Ovary (tissue), 9 donors: ENCODE measurements around the gene MPPED1. TPM values are rescaled to one million over a fixed set of nuclear protein-coding genes. Genes with fewer than 3 reads are reported as not detected.

Experiments
- DNase-seq, 5 donors: peaks; one replicate each; pipeline ENCODE4 v3.0.0-alpha.2; 2019 to 2020
- H3K27ac ChIP-seq, 2 donors: fragments of 200-600 bp; one replicate each; pipeline versions ENCODE4 v1.5.1 to v1.8.0; 2019 to 2022
- H3K27me3 ChIP-seq: fragments of 200-600 bp; one replicate; pipeline ENCODE4 v1.8.0; 2022
- H3K36me3 ChIP-seq: fragments of 200-600 bp; sonication (generic); one replicate; pipeline ENCODE4 v1.5.1; 2019
- H3K4me1 ChIP-seq: one replicate; pipeline ENCODE4 v1.8.1; 2013; ENCODE audit warnings: mild to moderate bottlenecking, moderate library complexity; ENCODE audit not compliant: insufficient read depth
- H3K4me3 ChIP-seq: fragments of 200-600 bp; sonication (generic); one replicate; pipeline ENCODE4 v1.5.1; 2017
- H3K9me3 ChIP-seq, 2 donors: fragments of 200-600 bp in 1 of 2; sonication (generic) in 1 of 2; one replicate each; pipeline versions ENCODE4 v1.5.1 to v1.8.1; 2013 to 2019; ENCODE audit warnings: mild to moderate bottlenecking in 1 of 2, moderate library complexity in 1 of 2
- CTCF ChIP-seq, 3 donors: fragments of 450-650 bp in 2 of 3; fragments of 200-600 bp in 1 of 3; IDR thresholded peaks; one replicate each; pipeline versions ENCODE4 v1.5.1 to v1.8.0; 2016 to 2022; ENCODE audit warnings: antibody characterized with exemption in 3 of 3, mild to moderate bottlenecking in 1 of 3
- EP300 ChIP-seq: sonication (generic); formaldehyde crosslinking; IDR thresholded peaks from one replicate; pipeline ENCODE4 v1.6.1; 2017; ENCODE audit warnings: antibody characterized with exemption
- POLR2A ChIP-seq: fragments of 450-650 bp; IDR thresholded peaks from one replicate; pipeline ENCODE4 v1.6.1; 2017; ENCODE audit warnings: antibody characterized with exemption, mild to moderate bottlenecking, moderate library complexity
- WGBS, 3 donors: extraction: QIAGEN DNeasy Blood & Tissue Kit in 1 of 3; methylation state at CpG; one replicate each; pipeline versions ENCODE4 v1.1.5 to v1.1.7; 2013 to 2017; 5-methylcytosine and 5-hydroxymethylcytosine counted together
- intact Hi-C, 4 donors: fragments of 100-400 bp; cut with DNase I; formaldehyde crosslinking; loops; one replicate each; pipeline versions ENCODE4 v1.11.0 to v1.15.1; 2022 to 2023
- polyA plus RNA-seq, 2 donors: library from polyadenylated mRNA; stranded (reverse); fragments of 200-250 nt in 1 of 2; fragments of 350-450 nt in 1 of 2; fragmentation: Illumina TruSeq in 1 of 2; extraction: RNeasy Lipid Tissue Mini Kit (QIAGEN cat#74804) in 1 of 2; gene quantifications; one replicate each; pipeline ENCODE4 v1.2.3, GENCODE V29; 2013 to 2014
- total RNA-seq, 7 donors: library from RNA; depleted of rRNA in 2 of 7; stranded (reverse); fragments of >200 nt in 2 of 7; fragmentation: NEBNext Ultra II Directional in 3 of 7; extraction: Animal tissue kit (Norgen Biotek cat#: 25700) in 3 of 7; gene quantifications; one replicate each; pipeline versions ENCODE4 v1.1.0 to v1.2.4, GENCODE V29; 2016 to 2023
- donor health status: DM: no; HTN: no; CAD: no; lungs with moderate emphysema.
- donor health status: DM: no; HTN: no; CAD: no.
- donor health status: Bipolar disorder and iron deficiency.
- donor health status: DM: yes; HTN: yes; CAD: no.
- donor health status: DM: no; HTN: no; CAD: no.
- donor health status: DM: yes; HTN: yes; CAD: no.

The MPPED1 gene
- total and polyA plus RNA-seq, 9 donors = 0.45 to 4.1 (median 2.1) TPM

- no peak overlapping the region for H3K27ac ChIP-seq
- DNase-seq = no peak
- 47 to 61% (median 56%) methylated on average over 7 of the region's 7 CpGs for WGBS, 3 donors
- intact Hi-C loops = no loop called here
- TF ChIP-seq EP300 (no peak), CTCF (IDR thresholded peaks at IDR 0.05) (no peak), POLR2A (no peak)
- H3K9me3 ChIP-seq = peaks cover 0 to 5% of the 10 kb centered on the region in 2 donors
- H3K36me3 ChIP-seq = no peaks in the 10 kb centered on the region
- no peak overlapping the region for H3K4me3 ChIP-seq
- no peaks in the 10 kb centered on the region for H3K27me3 ChIP-seq
- peaks cover 1% of the 10 kb centered on the region for H3K4me1 ChIP-seq
Measured at GRCh38 chr22:43535336-43535735, 123.5 kb downstream of the MPPED1 start.

GRCh38 chr22:43535741-43536140 is 123.9 kb downstream of the MPPED1 start:
- peaks cover 0 to 5% of the 10 kb centered on the region in 2 donors for H3K9me3 ChIP-seq
- no peak for TF ChIP-seq POLR2A
- no peak for TF ChIP-seq EP300
- TF ChIP-seq CTCF (IDR thresholded peaks at IDR 0.05) = no peak
- no peak overlapping the region for H3K4me3 ChIP-seq
- no peaks in the 10 kb centered on the region for H3K27me3 ChIP-seq
- H3K27ac ChIP-seq = no peak overlapping the region
- H3K4me1 ChIP-seq = peaks cover 1% of the 10 kb centered on the region
- 41 to 47% (median 46%) methylated on average over 5 of the region's 5 CpGs for WGBS, 3 donors
- intact Hi-C loops = no loop called here
- no peak for DNase-seq
- no peaks in the 10 kb centered on the region for H3K36me3 ChIP-seq

- no peak for DNase-seq
- intact Hi-C loops = no loop called here
Measured at GRCh38 chr22:43537019-43537585, 125.3 kb downstream of the MPPED1 start.

GRCh38 chr22:43539572-43540528 is 128.0 kb downstream of the MPPED1 start:
- H3K36me3 ChIP-seq = no peaks in the 10 kb centered on the region
- H3K4me1 ChIP-seq = peaks cover 1% of the 10 kb centered on the region
- WGBS, 3 donors = 91 to 92% (median 92%) methylated on average over 31 of the region's 31 CpGs
- H3K27ac ChIP-seq = no peak overlapping the region
- H3K27me3 ChIP-seq = no peaks in the 10 kb centered on the region
- no peak overlapping the region for H3K4me3 ChIP-seq
- intact Hi-C loops = no loop called here
- TF ChIP-seq CTCF (IDR thresholded peaks at IDR 0.05) (no peak), POLR2A (no peak), EP300 (no peak)
- no peak for DNase-seq
- peaks cover 0 to 5% of the 10 kb centered on the region in 2 donors for H3K9me3 ChIP-seq

More at GRCh38 chr22:43537019-43537585, 125.3 kb downstream of the MPPED1 start:
- Histone ChIP-seq H3K4me3 (no peak overlapping the region), H3K4me1 (peaks cover 1% of the 10 kb centered on the region), H3K27me3 (no peaks in the 10 kb centered on the region), H3K36me3 (no peaks in the 10 kb centered on the region), H3K9me3 (peaks cover 0 to 5% of the 10 kb centered on the region in 2 donors), H3K27ac (no peak overlapping the region)
- WGBS, 3 donors = 93 to 94% (median 94%) methylated on average over 14 of the region's 14 CpGs
- no peak for TF ChIP-seq EP300
- TF ChIP-seq POLR2A = no peak
- no peak for TF ChIP-seq CTCF (IDR thresholded peaks at IDR 0.05)
